Naive B cell (primary cell): Measurements from ENCODE around the gene TPM3. TPM values are rescaled to one million over a fixed set of nuclear protein-coding genes. Genes with fewer than 3 reads are reported as not detected.
A peak's percentile ranks its signal among the peaks of the same experiment; 100 is the strongest.
"Not testable (repeated sequence)": the region's sequence is repeated elsewhere in the genome, so short reads cannot be mapped to it uniquely, and the experiment has no call there.

ENCODE experiments used
- ATAC-seq, 2 donors: fragments of 150-1000 bp; cut with Tn5 transposase; 2 replicates each; pipeline ENCODE4 v1.10.0; 2021; ENCODE audit warnings: low read depth in 2 of 2, mild to moderate bottlenecking in 2 of 2, moderate library complexity in 2 of 2
- DNase-seq: peaks from one replicate; pipeline ENCODE4 v3.0.0; 2022
- H3K27ac Mint-ChIP-seq, 6 donors: one replicate each; pipeline ENCODE4 v1.8.0; 2020 to 2022; ENCODE audit warnings: mild to moderate bottlenecking in 6 of 6, mixed read lengths in 6 of 6, moderate library complexity in 5 of 6, inconsistent platforms in 2 of 6
- H3K27me3 Mint-ChIP-seq, 3 donors: one replicate each; pipeline ENCODE4 v1.8.0; 2021 to 2022; ENCODE audit warnings: mixed read lengths in 3 of 3, mild to moderate bottlenecking in 1 of 3
- H3K36me3 Mint-ChIP-seq, 2 donors: one replicate each; pipeline ENCODE4 v1.8.0; 2020 to 2022; ENCODE audit warnings: mixed read lengths in 2 of 2, inconsistent platforms in 1 of 2, mild to moderate bottlenecking in 1 of 2
- H3K4me1 Mint-ChIP-seq, 3 donors: one replicate each; pipeline ENCODE4 v1.8.0; 2020 to 2022; ENCODE audit warnings: mixed read lengths in 3 of 3, inconsistent platforms in 1 of 3, mild to moderate bottlenecking in 1 of 3, moderate library complexity in 1 of 3
- H3K4me3 Mint-ChIP-seq, 8 donors: one replicate each; pipeline ENCODE4 v1.8.0; 2020 to 2022; ENCODE audit warnings: mild to moderate bottlenecking in 8 of 8, mixed read lengths in 8 of 8, moderate library complexity in 8 of 8, inconsistent platforms in 2 of 8
- H3K9me3 Mint-ChIP-seq, 7 donors: one replicate each; pipeline ENCODE4 v1.8.0; 2020 to 2022; ENCODE audit warnings: mixed read lengths in 7 of 7, mild to moderate bottlenecking in 5 of 7, inconsistent platforms in 2 of 7, moderate library complexity in 1 of 7
- polyA plus RNA-seq, 6 donors: library from polyadenylated mRNA; unstranded; fragments of 300-500 nt; fragmentation: Illumina TruSeq; gene quantifications; one replicate each; pipeline ENCODE4 v1.2.3, GENCODE V29; 2021; ENCODE audit warnings: low read depth in 6 of 6

TPM3 gene
- polyA plus RNA-seq, 6 donors from 2014 or later: 669 to 816 (median 772) TPM

DNA sequence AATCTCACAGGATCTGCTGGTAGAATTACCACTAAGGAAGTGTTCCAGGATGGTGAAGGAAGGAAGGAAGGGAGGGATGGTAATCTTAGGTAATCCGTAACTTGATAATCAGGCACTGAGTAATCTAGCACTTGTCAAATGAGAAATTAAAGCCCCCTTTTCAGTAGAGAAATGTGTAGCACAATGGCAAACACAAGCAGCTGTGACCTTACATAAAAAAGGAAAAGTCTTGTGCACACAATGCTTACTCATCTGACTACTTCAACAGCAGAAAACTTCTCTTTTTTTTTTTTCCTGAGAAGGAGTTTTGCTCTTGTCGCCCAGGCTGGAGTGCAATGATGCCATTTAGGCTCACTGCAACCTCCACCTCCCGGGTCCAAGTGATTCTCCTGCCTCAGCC is 43.1 kb downstream of the TPM3 start:
- no peaks in the 10 kb centered on the region for H3K27me3 Mint-ChIP-seq
- H3K4me3 Mint-ChIP-seq: no peak overlapping the region
- no peaks in the 10 kb centered on the region for H3K4me1 Mint-ChIP-seq
- ATAC-seq: no peak
- no peak for DNase-seq
- H3K27ac Mint-ChIP-seq: peak overlapping the region in 1 of 6 donors; percentile 72
- no peaks in the 10 kb centered on the region for H3K9me3 Mint-ChIP-seq
- no peaks in the 10 kb centered on the region for H3K36me3 Mint-ChIP-seq

GRCh38 chr1:154147505-154147904 is 44.4 kb downstream of the TPM3 start:
- H3K9me3 Mint-ChIP-seq, H3K4me1 Mint-ChIP-seq, ATAC-seq, DNase-seq, H3K36me3 Mint-ChIP-seq, H3K27me3 Mint-ChIP-seq, H3K27ac Mint-ChIP-seq, H3K4me3 Mint-ChIP-seq: not testable (repeated sequence)

- Mint-ChIP-seq H3K4me3 (no peak overlapping the region), H3K4me1 (no peaks in the 10 kb centered on the region), H3K27me3 (no peaks in the 10 kb centered on the region), H3K36me3 (no peaks in the 10 kb centered on the region), H3K9me3 (no peaks in the 10 kb centered on the region), H3K27ac (no peak overlapping the region)
- ATAC-seq: no peak
- no peak for DNase-seq
Observed at GRCh38 chr1:154145986-154146385, 45.9 kb downstream of the TPM3 start.

GRCh38 chr1:154142358-154142757 is 49.5 kb downstream of the TPM3 start:
- DNase-seq: no peak
- Mint-ChIP-seq H3K27me3 (no peaks in the 10 kb centered on the region), H3K9me3 (no peaks in the 10 kb centered on the region), H3K4me1 (no peaks in the 10 kb centered on the region), H3K27ac (no peak overlapping the region), H3K36me3 (no peaks in the 10 kb centered on the region), H3K4me3 (no peak overlapping the region)
- ATAC-seq: no peak

- Mint-ChIP-seq H3K4me1 (no peaks in the 10 kb centered on the region), H3K9me3 (no peaks in the 10 kb centered on the region), H3K27me3 (no peaks in the 10 kb centered on the region), H3K27ac (no peak overlapping the region), H3K36me3 (no peaks in the 10 kb centered on the region), H3K4me3 (no peak overlapping the region)
- DNase-seq: no peak
- ATAC-seq: no peak
Observed at GRCh38 chr1:154141240-154141639, 50.7 kb downstream of the TPM3 start.

DNA sequence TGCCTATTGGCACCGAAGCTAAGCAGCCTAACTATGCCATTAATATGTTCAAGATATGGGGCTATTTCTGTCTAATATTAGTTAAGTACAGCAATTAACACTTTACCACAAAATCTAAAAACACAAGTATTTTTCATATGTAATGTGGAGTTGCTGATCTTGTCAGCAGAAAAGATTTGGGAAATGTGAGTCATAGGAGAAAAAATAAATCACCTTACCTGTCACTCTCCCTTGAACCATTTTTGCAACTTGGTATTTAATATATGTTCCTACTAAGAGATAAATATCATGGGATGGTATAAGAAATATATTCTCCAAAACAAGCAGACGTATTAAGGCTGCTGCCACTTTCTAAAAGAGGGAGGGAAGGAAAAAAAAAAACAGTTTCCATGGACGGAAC is 54.0 kb downstream of the TPM3 start:
- no peak for DNase-seq
- no peak overlapping the region for H3K4me3 Mint-ChIP-seq
- H3K9me3 Mint-ChIP-seq: no peaks in the 10 kb centered on the region
- no peak for ATAC-seq
- no peaks in the 10 kb centered on the region for H3K27me3 Mint-ChIP-seq
- H3K36me3 Mint-ChIP-seq: no peaks in the 10 kb centered on the region
- no peak overlapping the region for H3K27ac Mint-ChIP-seq
- H3K4me1 Mint-ChIP-seq: no peaks in the 10 kb centered on the region

DNA sequence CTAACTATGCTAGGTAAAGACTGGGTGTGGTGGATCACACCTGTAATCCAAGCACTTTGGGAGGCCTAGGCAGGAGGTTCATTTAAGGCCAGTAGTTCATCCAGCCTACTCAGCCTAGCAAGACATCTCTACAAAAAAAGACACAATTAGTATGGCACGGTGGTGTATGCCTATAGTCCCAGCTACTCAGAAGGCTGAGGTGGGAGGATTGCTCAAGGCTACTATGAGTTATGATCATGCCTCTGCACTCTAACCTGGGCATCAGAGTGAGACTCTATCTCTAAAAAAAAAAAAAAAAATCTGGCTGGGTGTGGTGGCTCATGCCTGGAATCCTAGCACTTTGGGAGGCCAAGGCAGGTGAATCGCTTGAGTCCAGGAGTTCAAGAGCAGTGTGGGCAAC is 58.6 kb downstream of the TPM3 start:
- H3K27me3 Mint-ChIP-seq: peaks cover 5% of the 10 kb centered on the region in 3 donors
- H3K4me1 Mint-ChIP-seq: no peaks in the 10 kb centered on the region
- no peak for ATAC-seq
- DNase-seq: no peak
- no peak overlapping the region for H3K4me3 Mint-ChIP-seq
- H3K9me3 Mint-ChIP-seq: no peaks in the 10 kb centered on the region
- H3K36me3 Mint-ChIP-seq: no peaks in the 10 kb centered on the region
- H3K27ac Mint-ChIP-seq: no peak overlapping the region

GRCh38 chr1:154129391-154129970 is 62.4 kb downstream of the TPM3 start:
- Mint-ChIP-seq H3K27me3 (peaks cover 5% of the 10 kb centered on the region in 3 donors), H3K36me3 (no peaks in the 10 kb centered on the region), H3K4me3 (no peak overlapping the region), H3K4me1 (peaks cover 0 to 4% (median 0%) of the 10 kb centered on the region in 3 donors), H3K9me3 (peaks cover 0 to 4% (median 0%) of the 10 kb centered on the region in 7 donors), H3K27ac (peak overlapping the region in 1 of 6 donors; percentile 77)
- DNase-seq (no peak), ATAC-seq (no peak)

GRCh38 chr1:154123205-154123604 is 68.7 kb downstream of the TPM3 start:
- not testable (repeated sequence) for ATAC-seq, H3K36me3 Mint-ChIP-seq, H3K27me3 Mint-ChIP-seq, DNase-seq, H3K9me3 Mint-ChIP-seq, H3K27ac Mint-ChIP-seq, H3K4me3 Mint-ChIP-seq, H3K4me1 Mint-ChIP-seq

DNA sequence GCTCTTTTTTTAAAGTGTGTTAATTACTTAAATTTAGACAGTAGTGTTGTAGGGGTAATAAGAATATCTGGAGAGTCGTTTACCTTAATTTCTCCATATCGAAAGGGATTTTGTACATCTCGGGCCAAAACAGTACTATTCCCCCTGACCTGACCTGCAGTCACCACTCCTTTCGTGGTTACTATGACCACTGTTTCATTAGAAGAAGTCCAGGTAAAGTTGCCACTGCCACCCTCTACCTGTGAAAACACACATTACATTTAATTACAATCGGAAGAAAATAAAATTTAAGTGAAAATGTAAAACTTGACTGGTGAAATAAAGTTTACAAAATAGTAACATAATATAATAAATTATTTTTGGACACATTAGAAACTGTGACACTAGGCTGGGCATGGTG is 74.3 kb downstream of the TPM3 start:
- Mint-ChIP-seq H3K27ac (no peak overlapping the region), H3K4me1 (no peaks in the 10 kb centered on the region), H3K36me3 (no peaks in the 10 kb centered on the region), H3K9me3 (no peaks in the 10 kb centered on the region), H3K27me3 (no peaks in the 10 kb centered on the region), H3K4me3 (no peak overlapping the region)
- ATAC-seq (no peak), DNase-seq (no peak)

- Mint-ChIP-seq H3K36me3 (no peaks in the 10 kb centered on the region), H3K9me3 (no peaks in the 10 kb centered on the region), H3K27ac (no peak overlapping the region), H3K4me1 (no peaks in the 10 kb centered on the region), H3K4me3 (no peak overlapping the region), H3K27me3 (no peaks in the 10 kb centered on the region)
- DNase-seq: no peak
- peak; percentile 39 to 67 for ATAC-seq
Observed at GRCh38 chr1:154115180-154115579, 76.7 kb downstream of the TPM3 start.

Other genes starting within 250 kb of the TPM3 start
- gene DENND4B, start 245.4 kb downstream of the TPM3 start, polyA plus RNA-seq: 10 to 100 TPM in 5 of 6 donors, 1 to 10 TPM in 1; 6.5 to 52.8 (median 29.7) TPM
- 10 to 100 TPM; 24.6 to 59.8 (median 35.8) TPM for gene CRTC2, start 233.5 kb downstream of the TPM3 start, polyA plus RNA-seq
- gene SLC39A1, start 228.6 kb downstream of the TPM3 start, polyA plus RNA-seq: 10 to 100 TPM; 36.0 to 66.7 (median 52.6) TPM
- 10 to 100 TPM; 12.2 to 16.9 (median 15.6) TPM for gene CREB3L4, start 224.2 kb downstream of the TPM3 start, polyA plus RNA-seq
- 100 to 1,000 TPM; 339 to 480 (median 361) TPM for gene JTB, start 214.4 kb downstream of the TPM3 start, polyA plus RNA-seq
- 1 to 10 TPM in 3 of 6 donors, under 1 TPM in 1, not detected in 2; 0.88 to 2.6 (median 1.5) TPM for gene RAB13, start 205.8 kb downstream of the TPM3 start, polyA plus RNA-seq
- gene RPS27, start 201.3 kb downstream of the TPM3 start, polyA plus RNA-seq: over 10,000 TPM; 15,695 to 24,474 (median 20,858) TPM
- gene NUP210L, start 37.0 kb downstream of the TPM3 start, polyA plus RNA-seq: not detected
- gene CFAP141, start 14.2 kb upstream of the TPM3 start, polyA plus RNA-seq: not detected
- gene UBAP2L, start 28.9 kb upstream of the TPM3 start, polyA plus RNA-seq: 10 to 100 TPM; 23.7 to 81.6 (median 47.4) TPM
- gene HAX1, start 80.5 kb upstream of the TPM3 start, polyA plus RNA-seq: 100 to 1,000 TPM; 117 to 161 (median 145) TPM
- under 1 TPM in 2 of 6 donors, not detected in 4; 0.13 to 0.56 TPM for gene AQP10, start 129.0 kb upstream of the TPM3 start, polyA plus RNA-seq
- gene ATP8B2, start 133.4 kb upstream of the TPM3 start, polyA plus RNA-seq: 10 to 100 TPM in 1 of 6 donors, 1 to 10 TPM in 5; 5.0 to 11.7 (median 7.7) TPM
- gene IL6R, start 213.2 kb upstream of the TPM3 start, polyA plus RNA-seq: 1 to 10 TPM in 2 of 6 donors, under 1 TPM in 4; 0.28 to 1.3 (median 0.75) TPM